ENCODE results near the gene LRRC8E.

DNA sequence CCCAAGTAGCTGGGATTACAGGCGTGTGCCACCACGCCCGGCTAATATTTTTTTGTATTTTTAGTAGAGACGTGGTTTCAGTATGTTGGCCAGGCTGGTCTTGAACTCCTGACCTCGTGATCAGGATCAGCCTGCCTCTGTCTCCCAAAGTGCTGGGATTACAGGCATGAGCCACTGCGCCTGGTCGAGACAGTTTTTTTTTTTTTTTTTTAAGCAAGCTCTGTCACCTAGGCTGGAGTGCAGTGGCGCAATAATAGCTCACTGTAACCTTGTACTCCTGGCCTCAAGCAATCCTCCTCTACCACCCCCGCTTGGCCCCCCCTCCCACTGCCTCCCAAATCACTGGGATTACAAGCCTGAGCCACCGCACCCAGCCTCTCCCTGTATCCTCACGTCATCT is 9.0 kb downstream of the LRRC8E start:
- TF ChIP-seq, protein P1, sequence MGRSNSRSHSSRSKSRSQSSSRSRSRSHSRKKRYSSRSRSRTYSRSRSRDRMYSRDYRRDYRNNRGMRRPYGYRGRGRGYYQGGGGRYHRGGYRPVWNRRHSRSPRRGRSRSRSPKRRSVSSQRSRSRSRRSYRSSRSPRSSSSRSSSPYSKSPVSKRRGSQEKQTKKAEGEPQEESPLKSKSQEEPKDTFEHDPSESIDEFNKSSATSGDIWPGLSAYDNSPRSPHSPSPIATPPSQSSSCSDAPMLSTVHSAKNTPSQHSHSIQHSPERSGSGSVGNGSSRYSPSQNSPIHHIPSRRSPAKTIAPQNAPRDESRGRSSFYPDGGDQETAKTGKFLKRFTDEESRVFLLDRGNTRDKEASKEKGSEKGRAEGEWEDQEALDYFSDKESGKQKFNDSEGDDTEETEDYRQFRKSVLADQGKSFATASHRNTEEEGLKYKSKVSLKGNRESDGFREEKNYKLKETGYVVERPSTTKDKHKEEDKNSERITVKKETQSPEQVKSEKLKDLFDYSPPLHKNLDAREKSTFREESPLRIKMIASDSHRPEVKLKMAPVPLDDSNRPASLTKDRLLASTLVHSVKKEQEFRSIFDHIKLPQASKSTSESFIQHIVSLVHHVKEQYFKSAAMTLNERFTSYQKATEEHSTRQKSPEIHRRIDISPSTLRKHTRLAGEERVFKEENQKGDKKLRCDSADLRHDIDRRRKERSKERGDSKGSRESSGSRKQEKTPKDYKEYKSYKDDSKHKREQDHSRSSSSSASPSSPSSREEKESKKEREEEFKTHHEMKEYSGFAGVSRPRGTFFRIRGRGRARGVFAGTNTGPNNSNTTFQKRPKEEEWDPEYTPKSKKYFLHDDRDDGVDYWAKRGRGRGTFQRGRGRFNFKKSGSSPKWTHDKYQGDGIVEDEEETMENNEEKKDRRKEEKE (IDR thresholded peaks at IDR 0.05), result no peak
- TF ChIP-seq MXI1 (IDR thresholded peaks at IDR 0.05; ENCODE audit: low read depth, low read length), result no peak
- TF ChIP-seq, protein P2, sequence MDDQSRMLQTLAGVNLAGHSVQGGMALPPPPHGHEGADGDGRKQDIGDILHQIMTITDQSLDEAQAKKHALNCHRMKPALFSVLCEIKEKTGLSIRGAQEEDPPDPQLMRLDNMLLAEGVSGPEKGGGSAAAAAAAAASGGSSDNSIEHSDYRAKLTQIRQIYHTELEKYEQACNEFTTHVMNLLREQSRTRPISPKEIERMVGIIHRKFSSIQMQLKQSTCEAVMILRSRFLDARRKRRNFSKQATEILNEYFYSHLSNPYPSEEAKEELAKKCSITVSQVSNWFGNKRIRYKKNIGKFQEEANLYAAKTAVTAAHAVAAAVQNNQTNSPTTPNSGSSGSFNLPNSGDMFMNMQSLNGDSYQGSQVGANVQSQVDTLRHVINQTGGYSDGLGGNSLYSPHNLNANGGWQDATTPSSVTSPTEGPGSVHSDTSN (IDR thresholded peaks at IDR 0.05; ENCODE audit: insufficient replicate concordance, low read depth, low read length), result no peak
